IMR-90 (cell line): ENCODE data around the gene SAFB2. TPM values are rescaled to one million over a fixed set of nuclear protein-coding genes. Genes with fewer than 3 reads are reported as not detected.

ENCODE experiments used
- ATAC-seq: fragments of 200-7000 bp; cut with Tn5 transposase; 2 replicates; pipeline ENCODE4 v1.9.1; 2020; ENCODE audit warnings: low read depth, mild to moderate bottlenecking, moderate library complexity
- BruUV-seq: library from RNA; stranded (reverse); fragments of 400-500 nt; replicated peaks from 2 replicates; lab custom pipeline; 2021; lab: Mats Ljungman, UMichigan
- CTCF ChIA-PET: fragments of 300-600 bp; formaldehyde crosslinking; extraction: SDS; loops from one replicate; lab custom pipeline; 2021; ENCODE audit warnings: antibody characterized with exemption; lab: Yijun Ruan, JAX
- POLR2A ChIA-PET: fragments of 300-600 bp; sonication (Branson Sonifier 250); formaldehyde crosslinking; loops from one replicate; lab custom pipeline; 2022; ENCODE audit warnings: antibody characterized with exemption; ENCODE audit not compliant: unreplicated experiment; lab: Charles Lee
- DNase-seq: peaks from one replicate; pipeline ENCODE4 v3.0.0; 2013
- H2AFZ ChIP-seq: replicated peaks from 2 replicates; pipeline ENCODE3; 2013; ENCODE audit warnings: low read length, mild to moderate bottlenecking; ENCODE audit not compliant: poor library complexity
- H2AK5ac ChIP-seq: 2 replicates; pipeline ENCODE4 v1.6.1; 2013; ENCODE audit warnings: low read depth, low read length, inconsistent platforms
- H2AK9ac ChIP-seq: replicated peaks from 2 replicates; pipeline ENCODE3; 2013; ENCODE audit warnings: mild to moderate bottlenecking, low read depth, low read length, moderate library complexity; ENCODE audit not compliant: poor library complexity
- H2BK120ac ChIP-seq: 2 replicates; pipeline ENCODE4 v1.6.1; 2013; ENCODE audit warnings: low read depth, low read length, inconsistent platforms
- H2BK15ac ChIP-seq: 3 replicates; pipeline ENCODE4 v1.6.1; 2013; ENCODE audit warnings: low read depth, low read length, inconsistent platforms
- H2BK20ac ChIP-seq: 2 replicates; pipeline ENCODE4 v1.6.1; 2013; ENCODE audit warnings: low read depth, mild to moderate bottlenecking, inconsistent platforms, low read length, moderate library complexity
- H2BK5ac ChIP-seq: 2 replicates; pipeline ENCODE4 v1.6.1; 2013; ENCODE audit warnings: mild to moderate bottlenecking, low read depth, low read length, inconsistent platforms; ENCODE audit not compliant: poor library complexity, severe bottlenecking
- H3K14ac ChIP-seq: replicated peaks from 2 replicates; pipeline ENCODE4 v1.6.1; 2013; ENCODE audit warnings: low read depth, low read length, inconsistent platforms
- H3K18ac ChIP-seq: 2 replicates; pipeline ENCODE4 v1.6.1; 2013; ENCODE audit warnings: low read depth, low read length, control low read depth
- H3K23ac ChIP-seq: 2 replicates; pipeline ENCODE4 v1.6.1; 2013; ENCODE audit warnings: low read depth, low read length, inconsistent platforms
- H3K27ac ChIP-seq: 2 replicates; pipeline ENCODE4 v1.5.1; 2013; ENCODE audit warnings: mild to moderate bottlenecking, control low read depth, low read length; ENCODE audit not compliant: insufficient read depth
- H3K27me3 ChIP-seq: 2 replicates; pipeline ENCODE4 v1.6.1; 2013; ENCODE audit warnings: low read length; ENCODE audit not compliant: control insufficient read depth, insufficient read depth
- H3K36me3 ChIP-seq: 2 replicates; pipeline ENCODE4 v1.6.1; 2013; ENCODE audit warnings: low read length, mixed read lengths; ENCODE audit not compliant: control insufficient read depth, insufficient read depth
- H3K4ac ChIP-seq: 2 replicates; pipeline ENCODE4 v1.6.1; 2013; ENCODE audit warnings: low read depth, low read length, inconsistent platforms
- H3K4me1 ChIP-seq: 2 replicates; pipeline ENCODE4 v1.6.1; 2013; ENCODE audit warnings: low read length, mixed read lengths; ENCODE audit not compliant: control insufficient read depth, insufficient read depth
- H3K4me2 ChIP-seq: 2 replicates; pipeline ENCODE4 v1.6.1; 2013; ENCODE audit warnings: low read depth, mild to moderate bottlenecking, control low read depth, low read length, moderate library complexity
- H3K4me3 ChIP-seq: 2 replicates; pipeline ENCODE4 v1.5.1; 2013; ENCODE audit warnings: low read depth, mild to moderate bottlenecking, control low read depth, low read length, moderate library complexity; ENCODE audit not compliant: insufficient read depth
- H3K56ac ChIP-seq: 2 replicates; pipeline ENCODE4 v1.6.1; 2013; ENCODE audit warnings: low read length, inconsistent platforms; ENCODE audit not compliant: insufficient read depth; ENCODE audit errors: extremely low read depth
- H3K79me1 ChIP-seq, 2 experiments: 2 replicates each; pipeline ENCODE4 v1.6.1; 2013; ENCODE audit warnings: low read length in 2 of 2, inconsistent platforms in 1 of 2, low read depth in 1 of 2
- H3K9ac ChIP-seq: 2 replicates; pipeline ENCODE4 v1.6.1; 2013; ENCODE audit warnings: low read depth, low read length, control low read depth
- H3K9me1 ChIP-seq: 2 replicates; pipeline ENCODE4 v1.6.1; 2013; ENCODE audit warnings: low read length, inconsistent platforms; ENCODE audit not compliant: insufficient read depth
- H3K9me3 ChIP-seq: 2 replicates; pipeline ENCODE4 v1.6.1; 2013; ENCODE audit warnings: low read length; ENCODE audit not compliant: control insufficient read depth, insufficient read depth
- H4K20me1 ChIP-seq: 2 replicates; pipeline ENCODE4 v1.6.1; 2013; ENCODE audit warnings: low read length, inconsistent platforms; ENCODE audit not compliant: insufficient read depth
- H4K5ac ChIP-seq: 2 replicates; pipeline ENCODE4 v1.6.1; 2013; ENCODE audit warnings: mild to moderate bottlenecking, low read depth, low read length, control low read depth
- H4K8ac ChIP-seq, 2 experiments: 2 replicates each; pipeline ENCODE4 v1.6.1; 2013; ENCODE audit warnings: low read depth in 2 of 2, low read length in 2 of 2, control low read depth in 1 of 2, inconsistent platforms in 1 of 2
- H4K91ac ChIP-seq: 2 replicates; pipeline ENCODE4 v1.6.1; 2013; ENCODE audit warnings: low read depth, low read length, inconsistent platforms; ENCODE audit not compliant: insufficient read depth
- BHLHE40 ChIP-seq: fragments of 150-350 bp; IDR thresholded peaks from 2 replicates; pipeline ENCODE4 v1.6.1; 2016; ENCODE audit warnings: mild to moderate bottlenecking, low read depth, low read length
- CEBPB ChIP-seq: IDR thresholded peaks from 2 replicates; pipeline ENCODE4 v1.6.1; 2012; ENCODE audit warnings: low read depth, low read length, improper control_type of control experiment
- MAZ ChIP-seq: IDR thresholded peaks from 2 replicates; pipeline ENCODE4 v1.6.1; 2012; ENCODE audit warnings: low read depth, mild to moderate bottlenecking, low read length, improper control_type of control experiment, moderate library complexity, borderline replicate concordance
- RCOR1 ChIP-seq: IDR thresholded peaks from 2 replicates; pipeline ENCODE4 v1.6.1; 2012; ENCODE audit warnings: mild to moderate bottlenecking, low read length, improper control_type of control experiment; ENCODE audit not compliant: insufficient replicate concordance
- SMC3 ChIP-seq: fragments of 150-350 bp; IDR thresholded peaks from 2 replicates; pipeline ENCODE4 v1.6.1; 2016; ENCODE audit warnings: low read depth, mild to moderate bottlenecking, antibody characterized with exemption, low read length, moderate library complexity
- WGBS, 2 experiments: methylation state at CpG; one replicate each; pipeline versions ENCODE4 v1.1.5 to v1.1.7; 2013; ENCODE audit warnings: missing lambda C conversion rate in 2 of 2; ENCODE audit not compliant: insufficient read length in 1 of 2; ENCODE audit errors: extremely low coverage in 2 of 2; 5-methylcytosine and 5-hydroxymethylcytosine counted together
- dilution Hi-C: fragments of 300-500 bp; cut with HindIII; formaldehyde crosslinking; loops from one replicate; pipeline ENCODE4 v1.14.3; 2018; ENCODE audit warnings: low sequenced_read_pairs; ENCODE audit not compliant: unreplicated experiment
- in situ Hi-C: fragments of 300-500 bp; cut with MboI; formaldehyde crosslinking; loops from 3 replicates; pipeline ENCODE4 v1.14.3; 2019; ENCODE audit warnings: low sequenced_read_pairs, inconsistent platforms, mixed read lengths
- intact Hi-C: fragments of 100-400 bp; cut with micrococcal nuclease; formaldehyde crosslinking; loops from 2 replicates; pipeline ENCODE4 v1.10.0; 2022
- polyA plus RNA-seq, 3 experiments: library from polyadenylated mRNA; depleted of rRNA; stranded (reverse); fragments of >200 nt; gene quantifications; 2 replicates each; pipeline ENCODE4 v1.2.3, GENCODE V29; 2012; ENCODE audit warnings: low replicate concordance in 1 of 3
- total RNA-seq: library from RNA; depleted of rRNA; stranded (reverse); fragments of >200 nt; gene quantifications from 2 replicates; pipeline ENCODE4 v1.2.3, GENCODE V29; 2012
- TF ChIP-seq, protein P1 (sequence below): fragments of 150-350 bp; IDR thresholded peaks from 2 replicates; pipeline ENCODE4 v1.6.1; 2017; ENCODE audit warnings: mild to moderate bottlenecking, antibody characterized with exemption, low read length, low read depth
- TF ChIP-seq, protein P2 (sequence below): conservative IDR thresholded peaks from 2 replicates; pipeline ENCODE4 v1.5.1; 2012; ENCODE audit warnings: mild to moderate bottlenecking, low read depth, low read length, improper control_type of control experiment

Gene SAFB2
- total and polyA plus RNA-seq, 2 of the 4 experiments (the other 2 are of a cell fraction) = 11.8 to 26.2 TPM

DNA sequence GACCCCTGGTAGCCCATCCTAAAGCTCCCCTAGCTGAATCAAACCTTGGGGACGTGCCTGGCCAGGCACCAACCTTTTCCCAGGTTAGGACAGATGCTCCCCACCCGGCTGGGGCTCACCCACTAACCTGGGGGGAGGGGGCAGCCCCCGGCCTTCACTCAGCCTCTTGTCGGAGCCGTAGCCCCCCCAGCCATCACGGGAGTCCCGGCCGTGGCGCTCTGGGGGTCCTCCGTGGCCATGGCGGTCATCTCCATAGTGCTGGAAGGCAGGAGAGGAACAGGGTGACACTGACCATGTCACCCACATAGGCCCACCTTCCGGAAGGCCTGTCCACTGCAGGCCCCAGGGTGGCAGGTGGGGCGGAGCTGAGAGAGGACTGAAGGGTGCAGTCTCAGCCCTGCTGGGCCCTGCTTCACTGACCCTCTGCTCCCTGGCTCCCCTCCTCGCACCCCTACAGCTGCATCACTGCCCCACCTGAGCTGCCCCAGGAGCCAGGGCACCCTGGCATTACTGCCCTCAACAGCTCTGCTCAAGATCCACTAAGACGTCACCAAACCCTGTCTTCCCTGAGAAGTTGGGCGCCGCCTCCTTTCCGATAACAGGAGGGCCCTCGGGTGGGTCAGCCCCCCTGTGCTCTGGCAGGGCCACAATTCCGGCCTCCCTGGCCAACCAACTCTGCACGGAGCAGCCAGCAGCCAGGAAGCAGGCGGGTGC lies 32.3 kb downstream of the SAFB2 start:
- Histone ChIP-seq H4K8ac (no peak overlapping the region), H3K27ac (no peak overlapping the region), H3K4me2 (no peak overlapping the region), H3K27me3 (no peaks in the 10 kb centered on the region), H2AK5ac (no peak overlapping the region), H2AFZ (no peak overlapping the region), H3K79me1 (peaks cover 0 to 13% of the 10 kb centered on the region in 2 experiments; a peak in 2 of 4 replicates), H3K9ac (no peak overlapping the region), H3K9me3 (no peaks in the 10 kb centered on the region), H3K9me1 (no peaks in the 10 kb centered on the region), H2BK20ac (no peak overlapping the region), H3K4ac (no peak overlapping the region), H3K4me3 (no peak overlapping the region), H4K20me1 (peaks cover under 1% of the 10 kb centered on the region), H4K5ac (no peak overlapping the region), H2BK5ac (no peak overlapping the region), H2AK9ac (no peak overlapping the region), H2BK15ac (no peak overlapping the region), H3K14ac (no peak overlapping the region), H3K23ac (no peak overlapping the region), H3K36me3 (peaks cover 85% of the 10 kb centered on the region), H3K56ac (no peak overlapping the region), H4K91ac (no peak overlapping the region), H2BK120ac (no peak overlapping the region), H3K18ac (no peak overlapping the region), H3K4me1 (no peaks in the 10 kb centered on the region)
- WGBS, 2 experiments = 90% methylated on average over 9 of the region's 22 CpGs; no CpG with 5 or more reads in 1 of the 2 experiments
- ChIA-PET POLR2A (no interaction called here), CTCF (no interaction called here)
- no peak for DNase-seq
- in situ Hi-C loops (no loop called here), intact Hi-C loops (no loop called here), dilution Hi-C loops (no loop called here)
- no peak for ATAC-seq
- no peak for TF ChIP-seq SMC3
- no peak for TF ChIP-seq RCOR1
- TF ChIP-seq BHLHE40 = no peak
- no peak for TF ChIP-seq CEBPB
- TF ChIP-seq, protein P1, sequence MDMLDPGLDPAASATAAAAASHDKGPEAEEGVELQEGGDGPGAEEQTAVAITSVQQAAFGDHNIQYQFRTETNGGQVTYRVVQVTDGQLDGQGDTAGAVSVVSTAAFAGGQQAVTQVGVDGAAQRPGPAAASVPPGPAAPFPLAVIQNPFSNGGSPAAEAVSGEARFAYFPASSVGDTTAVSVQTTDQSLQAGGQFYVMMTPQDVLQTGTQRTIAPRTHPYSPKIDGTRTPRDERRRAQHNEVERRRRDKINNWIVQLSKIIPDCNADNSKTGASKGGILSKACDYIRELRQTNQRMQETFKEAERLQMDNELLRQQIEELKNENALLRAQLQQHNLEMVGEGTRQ = no peak
- TF ChIP-seq, protein P2, sequence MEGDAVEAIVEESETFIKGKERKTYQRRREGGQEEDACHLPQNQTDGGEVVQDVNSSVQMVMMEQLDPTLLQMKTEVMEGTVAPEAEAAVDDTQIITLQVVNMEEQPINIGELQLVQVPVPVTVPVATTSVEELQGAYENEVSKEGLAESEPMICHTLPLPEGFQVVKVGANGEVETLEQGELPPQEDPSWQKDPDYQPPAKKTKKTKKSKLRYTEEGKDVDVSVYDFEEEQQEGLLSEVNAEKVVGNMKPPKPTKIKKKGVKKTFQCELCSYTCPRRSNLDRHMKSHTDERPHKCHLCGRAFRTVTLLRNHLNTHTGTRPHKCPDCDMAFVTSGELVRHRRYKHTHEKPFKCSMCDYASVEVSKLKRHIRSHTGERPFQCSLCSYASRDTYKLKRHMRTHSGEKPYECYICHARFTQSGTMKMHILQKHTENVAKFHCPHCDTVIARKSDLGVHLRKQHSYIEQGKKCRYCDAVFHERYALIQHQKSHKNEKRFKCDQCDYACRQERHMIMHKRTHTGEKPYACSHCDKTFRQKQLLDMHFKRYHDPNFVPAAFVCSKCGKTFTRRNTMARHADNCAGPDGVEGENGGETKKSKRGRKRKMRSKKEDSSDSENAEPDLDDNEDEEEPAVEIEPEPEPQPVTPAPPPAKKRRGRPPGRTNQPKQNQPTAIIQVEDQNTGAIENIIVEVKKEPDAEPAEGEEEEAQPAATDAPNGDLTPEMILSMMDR = no peak
- TF ChIP-seq MAZ = no peak
- BruUV-seq = no TSS peak
